HUES64 (cell line): ENCODE data around the gene MFSD6. TPM values are rescaled to one million over a fixed set of nuclear protein-coding genes. Genes with fewer than 3 reads are reported as not detected.
A peak's percentile ranks its signal among the peaks of the same experiment; 100 is the strongest.
"Not testable (repeated sequence)": the region's sequence is repeated elsewhere in the genome, so short reads cannot be mapped to it uniquely, and the experiment has no call there.

Experiments used
- H3K27ac ChIP-seq: 2 replicates; pipeline ENCODE4 v1.7.0; 2013; ENCODE audit warnings: low read depth, low read length, inconsistent platforms
- H3K27me3 ChIP-seq: 2 replicates; pipeline ENCODE4 v1.6.1; 2013; ENCODE audit warnings: mild to moderate bottlenecking, low read length; ENCODE audit not compliant: insufficient read depth
- H3K36me3 ChIP-seq: 2 replicates; pipeline ENCODE4 v1.6.1; 2013; ENCODE audit warnings: mild to moderate bottlenecking, low read length; ENCODE audit not compliant: insufficient read depth
- H3K4me1 ChIP-seq: 2 replicates; pipeline ENCODE4 v1.6.1; 2013; ENCODE audit warnings: mild to moderate bottlenecking, low read length, moderate library complexity; ENCODE audit not compliant: insufficient read depth
- H3K4me3 ChIP-seq: 2 replicates; pipeline ENCODE4 v1.5.1; 2013; ENCODE audit warnings: mild to moderate bottlenecking, low read length, moderate library complexity
- H3K9ac ChIP-seq: 2 replicates; pipeline ENCODE4 v1.6.1; 2013; ENCODE audit warnings: mild to moderate bottlenecking, low read depth, low read length
- H3K9me3 ChIP-seq: 2 replicates; pipeline ENCODE4 v1.6.1; 2013; ENCODE audit warnings: low read depth, low read length; ENCODE audit not compliant: insufficient read depth
- WGBS: fragments of 150-250, 120-280 bp; methylation state at CpG from one replicate; pipeline ENCODE4 v1.1.7; 2013; ENCODE audit warnings: missing lambda C conversion rate; 5-methylcytosine and 5-hydroxymethylcytosine counted together
- polyA plus RNA-seq, 2 experiments: library from polyadenylated mRNA; stranded (reverse); fragments of 50-300 nt; gene quantifications; one replicate each; pipeline ENCODE4 v1.2.3, GENCODE V29; 2013

MFSD6 gene
- polyA plus RNA-seq (2013, experiment 1 of 2) = 1.2 TPM
- polyA plus RNA-seq (2013, experiment 2 of 2) = 1.1 TPM

DNA sequence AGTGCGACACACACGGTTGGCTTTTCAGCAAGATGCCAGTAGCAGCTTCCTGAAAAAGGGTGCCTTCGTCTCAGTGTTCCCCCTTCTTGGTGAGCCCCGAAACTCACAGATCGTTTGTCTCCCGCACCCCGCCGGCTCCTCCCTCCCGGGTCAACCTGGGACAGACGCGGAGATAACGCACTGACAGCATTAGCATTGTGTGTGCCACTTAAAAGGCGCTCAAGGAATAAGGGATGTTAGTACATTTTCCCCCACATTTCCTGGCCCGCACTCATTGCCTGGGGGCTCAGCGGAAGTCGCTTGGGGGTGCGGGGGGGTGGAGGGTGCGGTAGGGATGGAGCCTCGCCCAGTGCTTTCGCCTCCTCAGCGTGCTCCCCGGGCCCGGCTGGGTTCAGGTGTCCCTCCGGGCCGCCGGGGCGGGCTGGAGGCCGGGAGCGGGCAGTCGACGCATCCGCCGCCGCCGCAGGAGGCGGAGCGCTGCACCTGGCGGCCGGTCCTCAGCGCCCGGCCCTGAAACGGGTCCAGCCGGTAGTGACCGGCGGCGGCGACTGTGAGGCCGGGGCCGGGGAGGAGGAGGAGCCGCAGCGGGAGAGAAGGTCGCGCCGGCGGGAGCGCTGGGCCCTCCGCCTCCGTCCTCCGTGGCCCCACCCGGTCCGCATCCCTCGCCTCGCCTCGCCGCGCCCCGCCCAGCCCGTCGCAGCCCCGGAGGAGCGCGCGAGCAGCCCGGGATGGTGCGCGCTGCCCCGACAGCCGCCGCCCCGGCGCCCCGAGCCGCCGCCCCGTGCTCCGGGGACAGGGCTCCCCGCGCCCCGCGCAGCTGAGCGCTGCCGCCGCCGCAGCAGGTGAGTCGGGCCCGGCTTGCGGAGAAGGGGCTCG lies at the start of gene MFSD6:
Gene MFSD6, plus strand, starts transcription at position 694 of the 876 bp plus-strand sequence. CDS start 27,675 bp downstream, outside the sequence.
- H3K9ac ChIP-seq = peak within 1 kb of the TSS; percentile 40
- H3K27me3 ChIP-seq = peaks cover 46% of the 10 kb centered on the region
- WGBS = under 1% methylated on average over 98 of the region's 98 CpGs
- 0 out of 2 replicates have a peak, but pooled peaks cover 2% of the 10 kb centered on the region for H3K9me3 ChIP-seq
- H3K4me1 ChIP-seq = peaks cover 15% of the 10 kb centered on the region
- H3K4me3 ChIP-seq = peak within 1 kb of the TSS; percentile 67
- H3K27ac ChIP-seq = no peak within 1 kb of the TSS
- no peaks in the 10 kb centered on the region for H3K36me3 ChIP-seq

GRCh38 chr2:190358655-190359448 lies 49.3 kb upstream of the MFSD6 start:
- H3K4me1 ChIP-seq, H3K27me3 ChIP-seq, H3K27ac ChIP-seq, H3K4me3 ChIP-seq, H3K36me3 ChIP-seq, H3K9ac ChIP-seq, H3K9me3 ChIP-seq: not testable (repeated sequence)
- WGBS = 96% methylated on average over 8 of the region's 8 CpGs

DNA sequence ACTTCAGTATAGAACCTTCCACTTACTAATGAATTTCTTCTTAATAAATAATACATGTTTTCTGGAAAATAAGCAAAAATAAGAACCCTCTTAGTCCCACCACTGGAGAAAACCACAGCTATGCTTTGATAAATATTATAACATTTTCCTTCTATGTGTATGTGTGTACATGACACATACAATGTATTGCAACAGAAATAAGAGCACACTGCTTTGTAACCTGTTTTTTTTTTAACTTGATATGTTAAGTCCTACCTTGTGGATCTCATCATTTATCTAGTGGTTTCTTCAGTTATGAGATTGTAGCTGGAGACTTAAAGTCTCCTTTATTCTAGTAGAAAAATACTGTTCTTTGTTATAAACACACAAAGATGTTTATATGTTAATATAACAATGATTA lies 47.6 kb upstream of the MFSD6 start:
- no peaks in the 10 kb centered on the region for H3K36me3 ChIP-seq
- H3K27me3 ChIP-seq = no peaks in the 10 kb centered on the region
- H3K27ac ChIP-seq = no peak overlapping the region
- no peaks in the 10 kb centered on the region for H3K4me1 ChIP-seq
- H3K9me3 ChIP-seq = no peaks in the 10 kb centered on the region
- H3K9ac ChIP-seq = no peak overlapping the region
- no peak overlapping the region for H3K4me3 ChIP-seq

GRCh38 chr2:190360965-190361364 lies 47.2 kb upstream of the MFSD6 start:
- no peak overlapping the region for H3K27ac ChIP-seq
- H3K4me1 ChIP-seq = no peaks in the 10 kb centered on the region
- no peak overlapping the region for H3K4me3 ChIP-seq
- no CpG with 5 or more reads among the region's 3 CpGs for WGBS
- no peaks in the 10 kb centered on the region for H3K9me3 ChIP-seq
- no peaks in the 10 kb centered on the region for H3K27me3 ChIP-seq
- H3K36me3 ChIP-seq = no peaks in the 10 kb centered on the region
- no peak overlapping the region for H3K9ac ChIP-seq

DNA sequence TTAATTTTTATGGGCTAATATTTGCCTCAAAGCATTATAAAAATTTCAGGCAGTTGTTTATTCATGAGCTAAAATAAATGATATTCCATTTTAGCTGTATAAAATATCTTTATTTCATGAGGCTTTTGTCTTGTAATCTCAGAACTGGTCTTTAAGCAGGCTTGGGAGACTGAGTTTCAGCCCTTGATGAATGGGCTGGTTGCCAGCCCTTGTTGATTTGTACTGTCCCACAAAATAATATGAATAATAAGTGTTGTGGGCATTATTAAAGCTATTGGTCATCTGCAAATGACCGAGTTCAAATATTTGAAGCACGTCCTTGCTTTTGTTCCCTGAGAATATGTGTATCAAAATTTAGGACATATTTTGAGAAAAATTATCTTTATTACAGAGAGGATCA lies 46.6 kb upstream of the MFSD6 start:
- Histone ChIP-seq H3K4me3 (no peak overlapping the region), H3K36me3 (no peaks in the 10 kb centered on the region), H3K9ac (no peak overlapping the region), H3K9me3 (no peaks in the 10 kb centered on the region), H3K27ac (no peak overlapping the region), H3K4me1 (no peaks in the 10 kb centered on the region), H3K27me3 (no peaks in the 10 kb centered on the region)
- WGBS = 59% methylated on average over 2 of the region's 2 CpGs

- Histone ChIP-seq H3K27me3 (no peaks in the 10 kb centered on the region), H3K36me3 (no peaks in the 10 kb centered on the region), H3K9me3 (no peaks in the 10 kb centered on the region), H3K27ac (no peak overlapping the region), H3K4me3 (no peak overlapping the region), H3K9ac (no peak overlapping the region), H3K4me1 (no peaks in the 10 kb centered on the region)
- 93% methylated on average over 1 of the region's 1 CpG for WGBS
Measured at GRCh38 chr2:190362894-190363293, 45.3 kb upstream of the MFSD6 start.

GRCh38 chr2:190365499-190366204 lies 42.5 kb upstream of the MFSD6 start:
- Histone ChIP-seq H3K9me3 (no peaks in the 10 kb centered on the region), H3K9ac (no peak overlapping the region), H3K27me3 (no peaks in the 10 kb centered on the region), H3K36me3 (no peaks in the 10 kb centered on the region), H3K4me3 (no peak overlapping the region), H3K4me1 (no peaks in the 10 kb centered on the region), H3K27ac (no peak overlapping the region)
- 93% methylated on average over 19 of the region's 19 CpGs for WGBS

GRCh38 chr2:190366248-190366753 lies 41.9 kb upstream of the MFSD6 start:
- Histone ChIP-seq H3K27me3 (no peaks in the 10 kb centered on the region), H3K27ac (no peak overlapping the region), H3K4me3 (no peak overlapping the region), H3K9me3 (no peaks in the 10 kb centered on the region), H3K36me3 (no peaks in the 10 kb centered on the region), H3K4me1 (no peaks in the 10 kb centered on the region), H3K9ac (no peak overlapping the region)
- 87% methylated on average over 11 of the region's 11 CpGs for WGBS

GRCh38 chr2:190367091-190367490 lies 41.1 kb upstream of the MFSD6 start:
- no peaks in the 10 kb centered on the region for H3K9me3 ChIP-seq
- H3K27ac ChIP-seq = no peak overlapping the region
- no peaks in the 10 kb centered on the region for H3K36me3 ChIP-seq
- WGBS = 89% methylated on average over 3 of the region's 4 CpGs
- H3K4me3 ChIP-seq = no peak overlapping the region
- H3K4me1 ChIP-seq = no peaks in the 10 kb centered on the region
- no peaks in the 10 kb centered on the region for H3K27me3 ChIP-seq
- no peak overlapping the region for H3K9ac ChIP-seq

- Histone ChIP-seq H3K4me3 (no peak overlapping the region), H3K27ac (no peak overlapping the region), H3K36me3 (no peaks in the 10 kb centered on the region), H3K4me1 (no peaks in the 10 kb centered on the region), H3K27me3 (no peaks in the 10 kb centered on the region), H3K9me3 (no peaks in the 10 kb centered on the region), H3K9ac (no peak overlapping the region)
- WGBS = 98% methylated on average over 2 of the region's 2 CpGs
Measured at GRCh38 chr2:190369635-190370034, 38.5 kb upstream of the MFSD6 start.

DNA sequence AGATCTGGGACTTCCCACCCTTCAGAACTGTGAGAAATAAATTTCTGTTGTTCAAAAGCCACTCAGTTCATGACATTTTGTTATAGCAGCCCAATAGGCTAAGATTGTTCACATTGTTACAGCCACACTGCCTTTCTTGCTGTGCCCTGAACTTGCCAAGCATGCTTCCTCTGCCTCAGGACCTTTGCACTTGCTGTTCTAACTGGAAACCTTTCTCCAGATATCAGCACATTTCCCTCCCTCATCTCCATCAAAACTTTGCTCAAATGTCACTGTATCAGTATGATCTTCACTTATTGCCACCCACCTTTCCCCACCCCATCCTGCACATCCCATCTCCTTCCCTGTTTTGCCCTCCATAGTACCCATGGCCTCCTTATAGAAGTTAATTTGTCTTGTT lies 32.1 kb upstream of the MFSD6 start:
- no peaks in the 10 kb centered on the region for H3K36me3 ChIP-seq
- H3K4me1 ChIP-seq = no peaks in the 10 kb centered on the region

More for the DNA sequence above, 32.1 kb upstream of the MFSD6 start:
- no peak overlapping the region for H3K9ac ChIP-seq
- no peak overlapping the region for H3K27ac ChIP-seq
- no peaks in the 10 kb centered on the region for H3K9me3 ChIP-seq
- no peak overlapping the region for H3K4me3 ChIP-seq
- H3K27me3 ChIP-seq = no peaks in the 10 kb centered on the region
